Activated CD8-positive, alpha-beta memory T cell treated with anti-CD3 and anti-CD28 coated beads for 4 hours (primary cell): Measurements from ENCODE around the gene FOXQ1.
"Not testable (repeated sequence)": the region's sequence is repeated elsewhere in the genome, so short reads cannot be mapped to it uniquely, and the experiment has no call there.

Source experiments
- DNase-seq, 2 donors: peaks; one replicate each; pipeline ENCODE4 v3.0.0-alpha.2; 2020; ENCODE audit warnings: low read depth in 2 of 2

The FOXQ1 gene

GRCh38 chr6:1321738-1322137 is 9.8 kb downstream of the FOXQ1 start:
- DNase-seq: no peak

GRCh38 chr6:1322156-1322555 is 10.3 kb downstream of the FOXQ1 start:
- no peak for DNase-seq

GRCh38 chr6:1322696-1323219 is 10.9 kb downstream of the FOXQ1 start:
- DNase-seq: no peak

GRCh38 chr6:1324936-1325335 is 13.0 kb downstream of the FOXQ1 start:
- DNase-seq: no peak

GRCh38 chr6:1325461-1326309 is 13.8 kb downstream of the FOXQ1 start:
- no peak for DNase-seq

- DNase-seq: no peak
Measured at GRCh38 chr6:1326535-1327121, 14.7 kb downstream of the FOXQ1 start.

- no peak for DNase-seq
Measured at GRCh38 chr6:1327630-1328029, 15.7 kb downstream of the FOXQ1 start.

GRCh38 chr6:1328129-1328800 is 16.4 kb downstream of the FOXQ1 start:
- DNase-seq: no peak

GRCh38 chr6:1329708-1330107 is 17.8 kb downstream of the FOXQ1 start:
- DNase-seq: no peak

- DNase-seq: no peak
Measured at GRCh38 chr6:1334684-1335083, 22.8 kb downstream of the FOXQ1 start.

GRCh38 chr6:1335367-1336037 is 23.6 kb downstream of the FOXQ1 start:
- no peak for DNase-seq

- no peak for DNase-seq
Measured at GRCh38 chr6:1336246-1336843, 24.4 kb downstream of the FOXQ1 start.

GRCh38 chr6:1337791-1338190 is 25.9 kb downstream of the FOXQ1 start:
- no peak for DNase-seq

- DNase-seq: no peak
Measured at GRCh38 chr6:1346101-1346500, 34.2 kb downstream of the FOXQ1 start.

GRCh38 chr6:1346558-1347091 is 34.7 kb downstream of the FOXQ1 start:
- no peak for DNase-seq

GRCh38 chr6:1347161-1347560 is 35.3 kb downstream of the FOXQ1 start:
- no peak for DNase-seq

GRCh38 chr6:1348675-1349074 is 36.8 kb downstream of the FOXQ1 start:
- DNase-seq: no peak

GRCh38 chr6:1349655-1350054 is 37.8 kb downstream of the FOXQ1 start:
- DNase-seq: no peak

GRCh38 chr6:1351381-1352008 is 39.6 kb downstream of the FOXQ1 start:
- DNase-seq: no peak

- not testable (repeated sequence) for DNase-seq
Measured at GRCh38 chr6:1355068-1355467, 43.2 kb downstream of the FOXQ1 start.

GRCh38 chr6:1361717-1362116 is 49.8 kb downstream of the FOXQ1 start:
- not testable (repeated sequence) for DNase-seq
